GM23338 (cell line): ENCODE measurements around the gene ZNF77. TPM values are rescaled to one million over a fixed set of nuclear protein-coding genes. Genes with fewer than 3 reads are reported as not detected.

Experiments
- CREB1 ChIP-seq: fragments of 250-450 bp; sonication (Bioruptor Pico); IDR thresholded peaks from 2 replicates; pipeline ENCODE4 v1.5.0; 2020; ENCODE audit warnings: low read depth, mild to moderate bottlenecking, moderate library complexity
- EZH2 ChIP-seq: fragments of 200-600 bp; sonication (generic); IDR thresholded peaks from one replicate; pipeline ENCODE4 v1.8.0; 2017; ENCODE audit warnings: antibody characterized with exemption, mild to moderate bottlenecking, low read depth; ENCODE audit not compliant: unreplicated experiment
- EZH2phosphoT487 ChIP-seq: fragments of 200-600 bp; sonication (generic); IDR thresholded peaks from one replicate; pipeline ENCODE4 v1.8.1; 2018; ENCODE audit warnings: antibody characterized with exemption; ENCODE audit not compliant: unreplicated experiment
- JUNB ChIP-seq: IDR thresholded peaks from one replicate; pipeline ENCODE4 v1.6.1; 2016; ENCODE audit warnings: antibody characterized with exemption; ENCODE audit not compliant: unreplicated experiment
- POLR2AphosphoS5 ChIP-seq: IDR thresholded peaks from 2 replicates; pipeline ENCODE4 v1.6.1; 2016; ENCODE audit warnings: antibody characterized with exemption, low read depth
- ZNF114 ChIP-seq: fragments of 250-450 bp; sonication (Bioruptor Pico); IDR thresholded peaks from 2 replicates; pipeline ENCODE4 v1.5.0; 2020; ENCODE audit warnings: mild to moderate bottlenecking, moderate library complexity
- ZNF331 ChIP-seq: fragments of 250-450 bp; sonication (Bioruptor Pico); IDR thresholded peaks from 2 replicates; pipeline ENCODE4 v1.5.0; 2020; ENCODE audit warnings: low read depth, mild to moderate bottlenecking, moderate library complexity
- polyA plus RNA-seq: library from polyadenylated mRNA; unstranded; fragments of >200 nt; fragmentation: Nextera tagmentation; extraction: Ambion mirVana; gene quantifications from 2 replicates; pipeline ENCODE4 v1.2.1, GENCODE V29; 2016
- total RNA-seq: library from RNA; depleted of rRNA; stranded (reverse); fragments of >200 nt; shearing (Covaris generic); gene quantifications from 2 replicates; pipeline ENCODE4 v1.2.3, GENCODE V29; 2014
- TF ChIP-seq, protein P1 (sequence below): fragments of 250-450 bp; sonication (Bioruptor Pico); IDR thresholded peaks from 2 replicates; pipeline ENCODE4 v1.5.0; 2020; ENCODE audit warnings: mild to moderate bottlenecking, moderate library complexity
- TF ChIP-seq, protein P2 (sequence below), 2 experiments: fragments of 200-600 bp in 1 of 2; sonication (generic) in 1 of 2; conservative IDR thresholded peaks; 2 replicates each; pipeline versions ENCODE4 v1.5.1 to v1.6.1; 2016 to 2017; ENCODE audit warnings: antibody characterized with exemption in 2 of 2, low read depth in 2 of 2, mild to moderate bottlenecking in 2 of 2, moderate library complexity in 1 of 2

Gene ZNF77
- total and polyA plus RNA-seq, 2 experiments from 2014 or later, result 3.3 to 4.5 TPM

DNA sequence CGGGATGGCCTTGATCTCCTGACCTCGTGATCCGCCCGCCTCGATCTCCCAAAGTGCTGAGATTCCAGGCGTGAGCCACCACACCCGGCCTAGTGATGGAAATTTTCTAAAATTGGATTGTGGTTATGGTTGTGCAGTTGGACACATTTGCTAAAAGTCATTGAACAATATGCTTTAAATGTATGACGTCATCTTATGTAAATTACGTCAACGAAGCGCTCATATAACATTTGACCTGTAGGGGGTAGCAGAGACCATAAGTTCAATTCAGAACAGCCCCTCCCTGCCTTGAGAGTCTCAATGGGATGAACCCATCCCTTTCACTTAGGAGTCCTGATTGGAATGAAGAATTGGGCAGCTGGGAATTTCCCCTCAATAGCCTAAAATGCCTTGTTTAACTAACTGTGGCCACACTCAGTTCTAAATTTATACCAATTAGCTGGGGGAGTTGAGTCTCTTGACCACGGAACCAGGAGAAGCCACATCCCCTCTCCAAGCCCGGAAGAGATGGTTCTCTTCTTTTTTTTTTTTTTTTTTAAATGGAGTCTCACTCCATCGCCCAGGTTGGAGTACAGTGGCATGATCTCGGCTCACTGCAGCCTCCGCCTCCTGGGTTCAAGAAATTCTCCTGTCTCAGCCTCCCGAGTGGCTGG is 17.4 kb upstream of the ZNF77 start (continued):
- TF ChIP-seq, protein P1, sequence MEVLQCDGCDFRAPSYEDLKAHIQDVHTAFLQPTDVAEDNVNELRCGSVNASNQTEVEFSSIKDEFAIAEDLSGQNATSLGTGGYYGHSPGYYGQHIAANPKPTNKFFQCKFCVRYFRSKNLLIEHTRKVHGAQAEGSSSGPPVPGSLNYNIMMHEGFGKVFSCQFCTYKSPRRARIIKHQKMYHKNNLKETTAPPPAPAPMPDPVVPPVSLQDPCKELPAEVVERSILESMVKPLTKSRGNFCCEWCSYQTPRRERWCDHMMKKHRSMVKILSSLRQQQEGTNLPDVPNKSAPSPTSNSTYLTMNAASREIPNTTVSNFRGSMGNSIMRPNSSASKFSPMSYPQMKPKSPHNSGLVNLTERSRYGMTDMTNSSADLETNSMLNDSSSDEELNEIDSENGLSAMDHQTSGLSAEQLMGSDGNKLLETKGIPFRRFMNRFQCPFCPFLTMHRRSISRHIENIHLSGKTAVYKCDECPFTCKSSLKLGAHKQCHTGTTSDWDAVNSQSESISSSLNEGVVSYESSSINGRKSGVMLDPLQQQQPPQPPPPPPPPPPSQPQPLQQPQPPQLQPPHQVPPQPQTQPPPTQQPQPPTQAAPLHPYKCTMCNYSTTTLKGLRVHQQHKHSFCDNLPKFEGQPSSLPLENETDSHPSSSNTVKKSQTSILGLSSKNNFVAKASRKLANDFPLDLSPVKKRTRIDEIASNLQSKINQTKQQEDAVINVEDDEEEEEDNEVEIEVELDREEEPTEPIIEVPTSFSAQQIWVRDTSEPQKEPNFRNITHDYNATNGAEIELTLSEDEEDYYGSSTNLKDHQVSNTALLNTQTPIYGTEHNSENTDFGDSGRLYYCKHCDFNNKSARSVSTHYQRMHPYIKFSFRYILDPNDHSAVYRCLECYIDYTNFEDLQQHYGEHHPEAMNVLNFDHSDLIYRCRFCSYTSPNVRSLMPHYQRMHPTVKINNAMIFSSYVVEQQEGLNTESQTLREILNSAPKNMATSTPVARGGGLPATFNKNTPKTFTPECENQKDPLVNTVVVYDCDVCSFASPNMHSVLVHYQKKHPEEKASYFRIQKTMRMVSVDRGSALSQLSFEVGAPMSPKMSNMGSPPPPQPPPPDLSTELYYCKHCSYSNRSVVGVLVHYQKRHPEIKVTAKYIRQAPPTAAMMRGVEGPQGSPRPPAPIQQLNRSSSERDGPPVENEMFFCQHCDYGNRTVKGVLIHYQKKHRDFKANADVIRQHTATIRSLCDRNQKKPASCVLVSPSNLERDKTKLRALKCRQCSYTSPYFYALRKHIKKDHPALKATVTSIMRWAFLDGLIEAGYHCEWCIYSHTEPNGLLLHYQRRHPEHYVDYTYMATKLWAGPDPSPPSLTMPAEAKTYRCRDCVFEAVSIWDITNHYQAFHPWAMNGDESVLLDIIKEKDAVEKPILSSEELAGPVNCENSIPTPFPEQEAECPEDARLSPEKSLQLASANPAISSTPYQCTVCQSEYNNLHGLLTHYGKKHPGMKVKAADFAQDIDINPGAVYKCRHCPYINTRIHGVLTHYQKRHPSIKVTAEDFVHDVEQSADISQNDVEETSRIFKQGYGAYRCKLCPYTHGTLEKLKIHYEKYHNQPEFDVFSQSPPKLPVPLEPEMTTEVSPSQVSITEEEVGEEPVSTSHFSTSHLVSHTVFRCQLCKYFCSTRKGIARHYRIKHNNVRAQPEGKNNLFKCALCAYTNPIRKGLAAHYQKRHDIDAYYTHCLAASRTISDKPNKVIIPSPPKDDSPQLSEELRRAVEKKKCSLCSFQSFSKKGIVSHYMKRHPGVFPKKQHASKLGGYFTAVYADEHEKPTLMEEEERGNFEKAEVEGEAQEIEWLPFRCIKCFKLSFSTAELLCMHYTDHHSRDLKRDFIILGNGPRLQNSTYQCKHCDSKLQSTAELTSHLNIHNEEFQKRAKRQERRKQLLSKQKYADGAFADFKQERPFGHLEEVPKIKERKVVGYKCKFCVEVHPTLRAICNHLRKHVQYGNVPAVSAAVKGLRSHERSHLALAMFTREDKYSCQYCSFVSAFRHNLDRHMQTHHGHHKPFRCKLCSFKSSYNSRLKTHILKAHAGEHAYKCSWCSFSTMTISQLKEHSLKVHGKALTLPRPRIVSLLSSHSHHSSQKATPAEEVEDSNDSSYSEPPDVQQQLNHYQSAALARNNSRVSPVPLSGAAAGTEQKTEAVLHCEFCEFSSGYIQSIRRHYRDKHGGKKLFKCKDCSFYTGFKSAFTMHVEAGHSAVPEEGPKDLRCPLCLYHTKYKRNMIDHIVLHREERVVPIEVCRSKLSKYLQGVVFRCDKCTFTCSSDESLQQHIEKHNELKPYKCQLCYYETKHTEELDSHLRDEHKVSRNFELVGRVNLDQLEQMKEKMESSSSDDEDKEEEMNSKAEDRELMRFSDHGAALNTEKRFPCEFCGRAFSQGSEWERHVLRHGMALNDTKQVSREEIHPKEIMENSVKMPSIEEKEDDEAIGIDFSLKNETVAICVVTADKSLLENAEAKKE (CRISPR knock-in tag), result no peak
- TF ChIP-seq, protein P2, sequence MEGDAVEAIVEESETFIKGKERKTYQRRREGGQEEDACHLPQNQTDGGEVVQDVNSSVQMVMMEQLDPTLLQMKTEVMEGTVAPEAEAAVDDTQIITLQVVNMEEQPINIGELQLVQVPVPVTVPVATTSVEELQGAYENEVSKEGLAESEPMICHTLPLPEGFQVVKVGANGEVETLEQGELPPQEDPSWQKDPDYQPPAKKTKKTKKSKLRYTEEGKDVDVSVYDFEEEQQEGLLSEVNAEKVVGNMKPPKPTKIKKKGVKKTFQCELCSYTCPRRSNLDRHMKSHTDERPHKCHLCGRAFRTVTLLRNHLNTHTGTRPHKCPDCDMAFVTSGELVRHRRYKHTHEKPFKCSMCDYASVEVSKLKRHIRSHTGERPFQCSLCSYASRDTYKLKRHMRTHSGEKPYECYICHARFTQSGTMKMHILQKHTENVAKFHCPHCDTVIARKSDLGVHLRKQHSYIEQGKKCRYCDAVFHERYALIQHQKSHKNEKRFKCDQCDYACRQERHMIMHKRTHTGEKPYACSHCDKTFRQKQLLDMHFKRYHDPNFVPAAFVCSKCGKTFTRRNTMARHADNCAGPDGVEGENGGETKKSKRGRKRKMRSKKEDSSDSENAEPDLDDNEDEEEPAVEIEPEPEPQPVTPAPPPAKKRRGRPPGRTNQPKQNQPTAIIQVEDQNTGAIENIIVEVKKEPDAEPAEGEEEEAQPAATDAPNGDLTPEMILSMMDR (conservative IDR thresholded peaks at IDR 0.05; ENCODE audit: low read depth in 2 of 2), result peak; percentile 88 to 94
- TF ChIP-seq EZH2, result no peak
- TF ChIP-seq ZNF114, result no peak
- no peak for TF ChIP-seq POLR2AphosphoS5
- TF ChIP-seq JUNB, result no peak
- peak; percentile 99 for TF ChIP-seq CREB1
- TF ChIP-seq EZH2phosphoT487, result no peak
- TF ChIP-seq ZNF331 (CRISPR knock-in tag), result no peak
